HL-60 (cell line): ENCODE measurements around the gene NRDC.

Experiments
- DNase-seq, 2 experiments: peaks; one replicate each; pipeline ENCODE4 v3.0.0-alpha.2; 2010 to 2020; ENCODE audit warnings: low read depth in 1 of 2, low spot score in 1 of 2
- H3K27ac ChIP-seq: fragments of 250-450 bp; sonication (Bioruptor Pico); replicated peaks from 2 replicates; pipeline ENCODE4 v1.5.1; 2020; ENCODE audit warnings: mild to moderate bottlenecking, moderate library complexity
- H3K27me3 ChIP-seq: fragments of 250-450 bp; sonication (Bioruptor Pico); 2 replicates; pipeline ENCODE4 v1.5.1; 2021; ENCODE audit warnings: mild to moderate bottlenecking, moderate library complexity; ENCODE audit not compliant: insufficient read depth, poor library complexity, severe bottlenecking
- H3K4me3 ChIP-seq: replicated peaks from 2 replicates; pipeline ENCODE4 v1.5.1; 2011; ENCODE audit warnings: mild to moderate bottlenecking, control low read depth, low read length; ENCODE audit not compliant: insufficient read depth
- CTCF ChIP-seq: IDR thresholded peaks from one replicate; pipeline ENCODE4 v1.5.1; 2011; ENCODE audit warnings: low read length, control low read depth, inconsistent platforms; ENCODE audit not compliant: insufficient read depth
- GABPA ChIP-seq: IDR thresholded peaks from 2 replicates; pipeline ENCODE4 v1.6.1; 2012; ENCODE audit warnings: low read depth
- POLR2AphosphoS5 ChIP-seq: IDR thresholded peaks from 2 replicates; pipeline ENCODE4 v1.6.1; 2012; ENCODE audit warnings: low read depth
- REST ChIP-seq: IDR thresholded peaks from 2 replicates; pipeline ENCODE4 v1.6.1; 2012; ENCODE audit warnings: low read depth; ENCODE audit not compliant: insufficient replicate concordance
- SPI1 ChIP-seq: IDR thresholded peaks from 2 replicates; pipeline ENCODE4 v1.6.1; 2012; ENCODE audit warnings: low read depth, mild to moderate bottlenecking, borderline replicate concordance

NRDC gene

DNA sequence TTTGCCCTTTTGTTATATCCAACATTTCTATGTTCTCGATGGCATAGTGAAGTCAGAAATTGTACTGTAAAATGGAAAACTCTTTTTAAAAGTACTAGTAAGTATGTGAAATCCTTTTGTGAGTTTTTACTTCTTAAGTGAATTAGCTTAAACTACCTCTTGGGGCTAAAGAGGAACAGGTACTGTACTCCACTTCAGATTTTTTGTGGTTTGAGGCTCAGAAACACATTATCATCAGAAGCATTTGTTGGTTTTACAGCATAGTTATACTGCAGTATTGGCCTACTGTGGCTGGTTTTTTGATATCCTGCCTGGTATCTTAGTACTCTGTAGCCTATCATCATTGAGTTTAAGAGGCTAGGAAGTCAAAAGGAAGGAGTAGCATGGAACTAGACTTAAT, 117.2 kb downstream of the NRDC start:
- H3K27me3 ChIP-seq, result no peaks in the 10 kb centered on the region
- TF ChIP-seq POLR2AphosphoS5 (no peak), SPI1 (no peak), REST (no peak), CTCF (no peak), GABPA (no peak)
- H3K4me3 ChIP-seq, result no peak overlapping the region
- DNase-seq, result no peak
- H3K27ac ChIP-seq, result no peak overlapping the region

DNA sequence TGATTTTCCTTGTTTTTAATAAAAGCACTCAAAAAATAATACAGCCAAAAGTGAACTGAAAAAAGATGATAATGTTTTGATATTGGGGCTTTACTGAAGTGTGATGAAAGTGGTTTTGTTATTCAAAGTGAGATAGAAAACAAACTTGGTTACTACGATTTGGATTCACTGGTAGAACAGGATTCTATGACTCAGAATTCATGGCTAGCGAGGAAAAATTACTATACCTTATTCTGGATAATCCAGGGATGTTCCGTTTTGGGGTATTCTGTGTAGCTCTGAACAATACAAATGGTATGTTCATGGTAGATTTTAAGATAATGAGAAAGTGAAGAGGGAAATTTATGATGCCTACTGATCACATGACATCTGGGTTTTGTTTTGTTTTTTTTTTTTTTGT, 117.7 kb downstream of the NRDC start:
- TF ChIP-seq CTCF (no peak), SPI1 (no peak), POLR2AphosphoS5 (no peak), GABPA (no peak), REST (no peak)
- H3K4me3 ChIP-seq, result no peak overlapping the region
- no peak overlapping the region for H3K27ac ChIP-seq
- no peaks in the 10 kb centered on the region for H3K27me3 ChIP-seq
- no peak for DNase-seq

- no peak overlapping the region for H3K4me3 ChIP-seq
- TF ChIP-seq GABPA (no peak), REST (no peak), POLR2AphosphoS5 (no peak), SPI1 (no peak), CTCF (no peak)
- H3K27ac ChIP-seq, result no peak overlapping the region
- H3K27me3 ChIP-seq, result no peaks in the 10 kb centered on the region
- DNase-seq, result no peak
Observed at GRCh38 chr1:51758310-51758709, 120.2 kb downstream of the NRDC start.
